Smooth muscle cell (in vitro differentiated cells): ENCODE results near the gene TMEFF2. TPM values are rescaled to one million over a fixed set of nuclear protein-coding genes. Genes with fewer than 3 reads are reported as not detected.

Experiments used
- DNase-seq: peaks from one replicate; lab custom pipeline; 2025; ENCODE audit not compliant: unreplicated experiment; lab: John Stamatoyannopoulos, UW
- H2AFZ ChIP-seq: fragments of 200-600 bp; sonication (generic); 2 replicates; pipeline ENCODE4 v1.6.0; 2016; ENCODE audit warnings: antibody characterized with exemption, low read depth, mild to moderate bottlenecking
- H3F3A ChIP-seq: fragments of 200-600 bp; sonication (generic); 2 replicates; pipeline ENCODE4 v1.6.0; 2017; ENCODE audit warnings: antibody characterized with exemption, low read depth
- H3K27ac ChIP-seq: fragments of 200-600 bp; sonication (generic); 2 replicates; pipeline ENCODE4 v1.5.1; 2016; ENCODE audit warnings: low read depth, mild to moderate bottlenecking
- H3K27me3 ChIP-seq: fragments of 200-600 bp; sonication (generic); 2 replicates; pipeline ENCODE4 v1.6.1; 2016; ENCODE audit warnings: low read depth, mild to moderate bottlenecking
- H3K36me3 ChIP-seq: fragments of 200-600 bp; sonication (generic); 2 replicates; pipeline ENCODE4 v1.5.1; 2016; ENCODE audit warnings: low read depth
- H3K4me1 ChIP-seq: fragments of 200-600 bp; sonication (generic); 2 replicates; pipeline ENCODE4 v1.5.1; 2016; ENCODE audit warnings: low read depth
- H3K4me2 ChIP-seq: fragments of 200-600 bp; sonication (generic); 2 replicates; pipeline ENCODE4 v1.6.0; 2016; ENCODE audit warnings: mild to moderate bottlenecking
- H3K4me3 ChIP-seq: fragments of 200-600 bp; sonication (generic); 2 replicates; pipeline ENCODE4 v1.5.1; 2016; ENCODE audit warnings: mild to moderate bottlenecking
- H3K79me2 ChIP-seq: fragments of 200-600 bp; sonication (generic); 2 replicates; pipeline ENCODE4 v1.6.0; 2016; ENCODE audit warnings: low read depth, mild to moderate bottlenecking
- H3K9ac ChIP-seq: fragments of 200-600 bp; sonication (generic); 2 replicates; pipeline ENCODE4 v1.6.0; 2016; ENCODE audit warnings: low read depth
- H3K9me3 ChIP-seq: fragments of 200-600 bp; sonication (generic); replicated peaks from 2 replicates; pipeline ENCODE4 v1.5.1; 2016; ENCODE audit warnings: low read depth
- H4K20me1 ChIP-seq: fragments of 200-600 bp; sonication (generic); 2 replicates; pipeline ENCODE4 v1.6.0; 2016; ENCODE audit warnings: low read depth
- WGBS: methylation state at CpG from one replicate; pipeline ENCODE4 v1.1.7; 2016; ENCODE audit warnings: low lambda C conversion rate; 5-methylcytosine and 5-hydroxymethylcytosine counted together
- polyA plus RNA-seq: library from polyadenylated mRNA; unstranded; fragments of >200 nt; fragmentation: Nextera tagmentation; extraction: Ambion mirVana; gene quantifications from 2 replicates; pipeline ENCODE4 v1.2.1, GENCODE V29; 2016
- total RNA-seq: library from RNA; depleted of rRNA; stranded (reverse); fragments of >200 nt; gene quantifications from 2 replicates; pipeline ENCODE4 v1.2.3, GENCODE V29; 2014
- TF ChIP-seq, protein P1 (sequence below): fragments of 200-600 bp; sonication (generic); IDR thresholded peaks from 2 replicates; pipeline ENCODE4 v1.5.1; 2017; ENCODE audit warnings: borderline replicate concordance, mild to moderate bottlenecking, antibody characterized with exemption; ENCODE audit not compliant: insufficient read depth, poor library complexity, severe bottlenecking

Gene TMEFF2
- total and polyA plus RNA-seq, 2 experiments from 2014 or later, result not detected

DNA sequence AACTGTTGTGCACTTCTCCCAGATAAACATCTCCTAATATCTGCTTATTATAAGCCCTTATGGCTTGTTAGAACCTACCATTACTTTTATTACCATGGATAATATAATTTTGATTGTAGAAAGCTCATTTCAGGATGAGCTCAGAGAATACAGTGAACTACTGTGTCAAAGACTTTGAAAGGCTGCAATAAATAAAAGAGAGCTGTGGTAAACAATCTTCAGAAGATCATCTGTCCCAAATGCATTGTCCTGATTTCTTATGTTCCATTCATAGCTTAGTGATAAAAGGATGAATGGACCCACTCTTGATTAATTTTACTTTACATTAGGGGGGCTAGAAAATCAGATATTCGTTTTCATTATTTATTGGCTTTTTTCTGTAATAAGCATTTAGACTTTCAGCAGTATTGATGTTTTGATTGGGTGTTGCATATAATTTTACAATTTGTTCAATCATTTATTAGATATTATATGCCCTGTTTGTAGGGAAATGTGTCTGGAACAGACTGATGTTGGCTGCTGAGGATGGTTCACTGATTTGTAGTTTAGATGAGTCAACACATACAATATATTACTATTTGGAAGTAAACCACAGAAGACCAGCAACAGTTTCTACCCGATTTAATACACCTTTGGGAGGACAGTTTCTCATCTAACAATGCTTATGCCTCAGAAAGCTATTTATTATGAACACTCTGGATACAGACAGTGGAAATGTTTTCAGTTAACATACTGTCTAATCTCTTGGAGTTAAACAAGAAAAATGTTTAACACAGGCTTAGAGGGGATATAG, 147.2 kb downstream of the TMEFF2 start:
- TF ChIP-seq, protein P1, sequence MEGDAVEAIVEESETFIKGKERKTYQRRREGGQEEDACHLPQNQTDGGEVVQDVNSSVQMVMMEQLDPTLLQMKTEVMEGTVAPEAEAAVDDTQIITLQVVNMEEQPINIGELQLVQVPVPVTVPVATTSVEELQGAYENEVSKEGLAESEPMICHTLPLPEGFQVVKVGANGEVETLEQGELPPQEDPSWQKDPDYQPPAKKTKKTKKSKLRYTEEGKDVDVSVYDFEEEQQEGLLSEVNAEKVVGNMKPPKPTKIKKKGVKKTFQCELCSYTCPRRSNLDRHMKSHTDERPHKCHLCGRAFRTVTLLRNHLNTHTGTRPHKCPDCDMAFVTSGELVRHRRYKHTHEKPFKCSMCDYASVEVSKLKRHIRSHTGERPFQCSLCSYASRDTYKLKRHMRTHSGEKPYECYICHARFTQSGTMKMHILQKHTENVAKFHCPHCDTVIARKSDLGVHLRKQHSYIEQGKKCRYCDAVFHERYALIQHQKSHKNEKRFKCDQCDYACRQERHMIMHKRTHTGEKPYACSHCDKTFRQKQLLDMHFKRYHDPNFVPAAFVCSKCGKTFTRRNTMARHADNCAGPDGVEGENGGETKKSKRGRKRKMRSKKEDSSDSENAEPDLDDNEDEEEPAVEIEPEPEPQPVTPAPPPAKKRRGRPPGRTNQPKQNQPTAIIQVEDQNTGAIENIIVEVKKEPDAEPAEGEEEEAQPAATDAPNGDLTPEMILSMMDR, result no peak
- Histone ChIP-seq H3K9ac (no peak overlapping the region), H3K27me3 (no peaks in the 10 kb centered on the region), H4K20me1 (no peaks in the 10 kb centered on the region), H3K9me3 (no peaks in the 10 kb centered on the region), H3F3A (no peaks in the 10 kb centered on the region), H3K4me1 (no peaks in the 10 kb centered on the region), H2AFZ (no peak overlapping the region), H3K27ac (no peak overlapping the region), H3K79me2 (no peaks in the 10 kb centered on the region), H3K36me3 (no peaks in the 10 kb centered on the region), H3K4me2 (no peak overlapping the region), H3K4me3 (no peak overlapping the region)
- 78% methylated on average over 2 of the region's 2 CpGs for WGBS
- no peak for DNase-seq

DNA sequence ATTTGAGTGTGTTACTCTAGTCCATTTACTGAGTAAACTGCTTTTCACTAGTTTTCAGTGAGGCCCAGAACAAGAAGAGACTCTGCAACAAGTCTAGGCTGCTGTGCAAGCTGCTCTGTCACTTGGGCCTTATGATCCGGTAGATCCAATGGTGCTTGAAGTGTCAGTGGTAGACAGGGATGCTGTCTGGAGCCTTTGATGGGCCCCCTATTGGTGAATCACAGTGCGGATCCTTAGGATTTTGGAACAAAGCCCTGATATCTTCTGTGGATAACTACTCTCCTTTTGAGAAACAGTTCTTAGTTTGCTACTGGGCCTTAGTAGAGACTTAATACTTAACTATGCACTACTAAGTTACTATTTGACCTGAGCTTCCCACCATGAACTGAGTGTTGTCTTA, 150.2 kb downstream of the TMEFF2 start:
- Histone ChIP-seq H3K4me2 (no peak overlapping the region), H2AFZ (no peak overlapping the region), H3K9ac (no peak overlapping the region), H3K27me3 (no peaks in the 10 kb centered on the region), H3K79me2 (no peaks in the 10 kb centered on the region), H3K4me3 (no peak overlapping the region), H3K36me3 (no peaks in the 10 kb centered on the region), H3K4me1 (no peaks in the 10 kb centered on the region), H3K9me3 (no peaks in the 10 kb centered on the region), H3F3A (no peaks in the 10 kb centered on the region), H3K27ac (no peak overlapping the region), H4K20me1 (no peaks in the 10 kb centered on the region)
- TF ChIP-seq, protein P1, result no peak
- WGBS, result 93% methylated on average over 2 of the region's 2 CpGs
- DNase-seq, result no peak

DNA sequence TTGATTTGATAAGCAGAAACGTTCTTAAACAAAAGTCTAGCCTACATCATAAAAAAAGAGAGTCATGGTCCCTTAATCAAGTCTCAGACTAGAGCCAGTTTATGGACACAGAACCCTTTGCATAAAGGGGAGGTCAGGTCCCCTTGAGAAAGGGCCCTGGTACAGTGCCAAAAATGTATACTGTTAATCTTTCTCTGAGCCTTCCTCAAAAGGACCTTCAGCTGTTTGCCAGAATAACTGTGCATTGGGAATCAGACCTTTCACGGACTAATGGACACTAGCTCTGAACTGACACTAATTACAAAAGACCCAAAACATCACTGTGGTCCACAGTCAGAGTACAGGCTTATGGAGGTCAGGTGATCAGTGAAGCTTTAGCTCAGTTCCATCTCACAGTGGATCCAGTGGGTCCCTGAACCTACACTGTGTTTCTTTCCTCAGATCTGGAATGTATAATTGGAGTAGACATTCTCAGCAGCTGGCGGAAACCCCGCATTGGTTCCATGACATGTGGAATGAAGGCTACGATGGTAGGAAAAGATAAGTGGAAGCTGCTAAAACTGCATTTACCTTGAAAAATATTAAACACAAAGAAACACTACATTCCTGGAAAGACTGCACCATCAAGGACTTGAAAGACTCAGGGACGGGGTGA, 151.4 kb downstream of the TMEFF2 start:
- H3K27me3 ChIP-seq, result no peaks in the 10 kb centered on the region
- no peaks in the 10 kb centered on the region for H3K9me3 ChIP-seq
- H3F3A ChIP-seq, result no peaks in the 10 kb centered on the region
- no peaks in the 10 kb centered on the region for H4K20me1 ChIP-seq
- no peak overlapping the region for H3K9ac ChIP-seq
- H3K27ac ChIP-seq, result no peak overlapping the region
- H3K4me3 ChIP-seq, result no peak overlapping the region
- H3K79me2 ChIP-seq, result no peaks in the 10 kb centered on the region
- no peak overlapping the region for H3K4me2 ChIP-seq
- no peaks in the 10 kb centered on the region for H3K36me3 ChIP-seq
- TF ChIP-seq, protein P1, result no peak
- no peaks in the 10 kb centered on the region for H3K4me1 ChIP-seq
- no peak for DNase-seq
- 85% methylated on average over 6 of the region's 6 CpGs for WGBS
- no peak overlapping the region for H2AFZ ChIP-seq
